ENCODE measurements around the gene ZNF593. TPM values are rescaled to one million over a fixed set of nuclear protein-coding genes. Genes with fewer than 3 reads are reported as not detected.

ZNF593 gene
- total and polyA plus RNA-seq, 10 of the 15 experiments (the other 5 are each of a cell fraction or from before 2014, with no cell fraction given) = 7.7 to 156 (median 51.0) TPM

- Histone ChIP-seq H4K20me1 (ENCODE audit: control insufficient read depth, insufficient read depth) (no peaks in the 10 kb centered on the region), H3K4me2 (ENCODE audit: control insufficient read depth, insufficient read depth) (peak overlapping the region; percentile 93), H3K4me1 (ENCODE audit: control insufficient read depth, insufficient read depth, low read length) (peaks cover 7% of the 10 kb centered on the region), H3K9me3 (replicated peaks; ENCODE audit: control insufficient read depth, insufficient read depth, low read length) (no peaks in the 10 kb centered on the region), H3K27me3 (replicated peaks in 1 of 2; ENCODE audit: control insufficient read depth in 2 of 2, insufficient read depth in 2 of 2, low read length in 1 of 2) (no peaks in the 10 kb centered on the region), H3K79me2 (ENCODE audit: control insufficient read depth, insufficient read depth, low read length) (peaks cover 12% of the 10 kb centered on the region), H3K36me3 (ENCODE audit: control insufficient read depth in 2 of 2, insufficient read depth in 2 of 2, low read length in 1 of 2) (no peaks in the 10 kb centered on the region; a peak in 1 of 4 replicates), H3K27ac (ENCODE audit: control insufficient read depth, insufficient read depth) (peak overlapping the region; percentile 79), H3K9ac (ENCODE audit: control insufficient read depth, insufficient read depth, low read length) (peak overlapping the region; percentile 90), H3K4me3 (peak overlapping the region; percentile 97), H2AFZ (ENCODE audit: control insufficient read depth, low read depth, low read length) (peak overlapping the region; percentile 72)
- ATAC-seq (0 out of 3 replicates have a peak, but pooled peaks have one; percentile 2), DNase-seq (ENCODE audit: low read depth, low spot score) (no peak), FAIRE-seq (no peak)
- in situ Hi-C loops (cut with MboI) (loop anchor here (5.0 kb wide), 1 partner anchor 152 kb away; no protein-coding TSS in a partner anchor), intact Hi-C loops (cut with micrococcal nuclease; ENCODE audit: unreplicated experiment) (no loop called here)
- ChIA-PET SMC1A (ENCODE audit: uncharacterized antibody, unreplicated experiment) (interaction anchor here (0.7 to 1.7 kb wide), 5 partner anchors 57 to 151 kb away, joined by 3 to 23 read pairs (median 5); partner anchors contain the start of genes CD52 and CEP85), RAD21 (ENCODE audit: unreplicated experiment) (interaction anchor here (0.9 to 2.8 kb wide), 6 partner anchors 8 to 208 kb away, joined by 3 to 44 read pairs (median 4); partner anchors contain the start of genes CD52 and CEP85), CTCF (interaction anchor here (1.0 to 5.8 kb wide), 18 partner anchors 8 to 275 kb away, joined by 3 to 110 read pairs (median 4); partner anchors contain the start of genes CATSPER4, CEP85 and PAFAH2), POLR2A (interaction anchor here (0.6 to 2.0 kb wide), 4 partner anchors 8 to 64 kb away, joined by 3 to 11 read pairs (median 4); partner anchors contain the start of gene CEP85)
- BruUV-seq (replicated peaks) = TSS peak; percentile 95
- 50% methylated on average over 9 of the region's 9 CpGs for WGBS (ENCODE audit: insufficient coverage, insufficient replicate concordance, low lambda C conversion rate, missing lambda C conversion rate)
- TF ChIP-seq, protein P1, sequence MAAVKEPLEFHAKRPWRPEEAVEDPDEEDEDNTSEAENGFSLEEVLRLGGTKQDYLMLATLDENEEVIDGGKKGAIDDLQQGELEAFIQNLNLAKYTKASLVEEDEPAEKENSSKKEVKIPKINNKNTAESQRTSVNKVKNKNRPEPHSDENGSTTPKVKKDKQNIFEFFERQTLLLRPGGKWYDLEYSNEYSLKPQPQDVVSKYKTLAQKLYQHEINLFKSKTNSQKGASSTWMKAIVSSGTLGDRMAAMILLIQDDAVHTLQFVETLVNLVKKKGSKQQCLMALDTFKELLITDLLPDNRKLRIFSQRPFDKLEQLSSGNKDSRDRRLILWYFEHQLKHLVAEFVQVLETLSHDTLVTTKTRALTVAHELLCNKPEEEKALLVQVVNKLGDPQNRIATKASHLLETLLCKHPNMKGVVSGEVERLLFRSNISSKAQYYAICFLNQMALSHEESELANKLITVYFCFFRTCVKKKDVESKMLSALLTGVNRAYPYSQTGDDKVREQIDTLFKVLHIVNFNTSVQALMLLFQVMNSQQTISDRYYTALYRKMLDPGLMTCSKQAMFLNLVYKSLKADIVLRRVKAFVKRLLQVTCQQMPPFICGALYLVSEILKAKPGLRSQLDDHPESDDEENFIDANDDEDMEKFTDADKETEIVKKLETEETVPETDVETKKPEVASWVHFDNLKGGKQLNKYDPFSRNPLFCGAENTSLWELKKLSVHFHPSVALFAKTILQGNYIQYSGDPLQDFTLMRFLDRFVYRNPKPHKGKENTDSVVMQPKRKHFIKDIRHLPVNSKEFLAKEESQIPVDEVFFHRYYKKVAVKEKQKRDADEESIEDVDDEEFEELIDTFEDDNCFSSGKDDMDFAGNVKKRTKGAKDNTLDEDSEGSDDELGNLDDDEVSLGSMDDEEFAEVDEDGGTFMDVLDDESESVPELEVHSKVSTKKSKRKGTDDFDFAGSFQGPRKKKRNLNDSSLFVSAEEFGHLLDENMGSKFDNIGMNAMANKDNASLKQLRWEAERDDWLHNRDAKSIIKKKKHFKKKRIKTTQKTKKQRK (IDR thresholded peaks at IDR 0.05; ENCODE audit: low read depth, low read length) = no peak
- no peak for TF ChIP-seq IRF5 (IDR thresholded peaks at IDR 0.05; ENCODE audit: borderline replicate concordance)
- TF ChIP-seq, protein P2, sequence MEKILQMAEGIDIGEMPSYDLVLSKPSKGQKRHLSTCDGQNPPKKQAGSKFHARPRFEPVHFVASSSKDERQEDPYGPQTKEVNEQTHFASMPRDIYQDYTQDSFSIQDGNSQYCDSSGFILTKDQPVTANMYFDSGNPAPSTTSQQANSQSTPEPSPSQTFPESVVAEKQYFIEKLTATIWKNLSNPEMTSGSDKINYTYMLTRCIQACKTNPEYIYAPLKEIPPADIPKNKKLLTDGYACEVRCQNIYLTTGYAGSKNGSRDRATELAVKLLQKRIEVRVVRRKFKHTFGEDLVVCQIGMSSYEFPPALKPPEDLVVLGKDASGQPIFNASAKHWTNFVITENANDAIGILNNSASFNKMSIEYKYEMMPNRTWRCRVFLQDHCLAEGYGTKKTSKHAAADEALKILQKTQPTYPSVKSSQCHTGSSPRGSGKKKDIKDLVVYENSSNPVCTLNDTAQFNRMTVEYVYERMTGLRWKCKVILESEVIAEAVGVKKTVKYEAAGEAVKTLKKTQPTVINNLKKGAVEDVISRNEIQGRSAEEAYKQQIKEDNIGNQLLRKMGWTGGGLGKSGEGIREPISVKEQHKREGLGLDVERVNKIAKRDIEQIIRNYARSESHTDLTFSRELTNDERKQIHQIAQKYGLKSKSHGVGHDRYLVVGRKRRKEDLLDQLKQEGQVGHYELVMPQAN (conservative IDR thresholded peaks at IDR 0.05) = no peak
- TF ChIP-seq CREM (IDR thresholded peaks at IDR 0.05; ENCODE audit: low read depth) = no peak
- TF ChIP-seq, protein P3, sequence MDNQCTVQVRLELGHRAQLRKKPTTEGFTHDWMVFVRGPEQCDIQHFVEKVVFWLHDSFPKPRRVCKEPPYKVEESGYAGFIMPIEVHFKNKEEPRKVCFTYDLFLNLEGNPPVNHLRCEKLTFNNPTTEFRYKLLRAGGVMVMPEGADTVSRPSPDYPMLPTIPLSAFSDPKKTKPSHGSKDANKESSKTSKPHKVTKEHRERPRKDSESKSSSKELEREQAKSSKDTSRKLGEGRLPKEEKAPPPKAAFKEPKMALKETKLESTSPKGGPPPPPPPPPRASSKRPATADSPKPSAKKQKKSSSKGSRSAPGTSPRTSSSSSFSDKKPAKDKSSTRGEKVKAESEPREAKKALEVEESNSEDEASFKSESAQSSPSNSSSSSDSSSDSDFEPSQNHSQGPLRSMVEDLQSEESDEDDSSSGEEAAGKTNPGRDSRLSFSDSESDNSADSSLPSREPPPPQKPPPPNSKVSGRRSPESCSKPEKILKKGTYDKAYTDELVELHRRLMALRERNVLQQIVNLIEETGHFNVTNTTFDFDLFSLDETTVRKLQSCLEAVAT (IDR thresholded peaks at IDR 0.05) = peak; percentile 82
- TF ChIP-seq BACH1 (IDR thresholded peaks at IDR 0.05; ENCODE audit: borderline replicate concordance) = no peak
- no peak for TF ChIP-seq NRF1 (conservative IDR thresholded peaks at IDR 0.05; ENCODE audit: low read depth, low read length)
These were observed 739 bp downstream of the ZNF593 start for GRCh38 chr1:26170472-26170821.
